Keratinocyte (primary cell): Measurements from ENCODE around the gene ASH1L. TPM values are rescaled to one million over a fixed set of nuclear protein-coding genes. Genes with fewer than 3 reads are reported as not detected.
A peak's percentile ranks its signal among the peaks of the same experiment; 100 is the strongest.
"Not testable (repeated sequence)": the region's sequence is repeated elsewhere in the genome, so short reads cannot be mapped to it uniquely, and the experiment has no call there.

ENCODE experiments used
- DNase-seq: peaks from one replicate; pipeline ENCODE4 v3.0.0-alpha.2; 2011; ENCODE audit warnings: low read depth, missing footprints, low spot score
- FAIRE-seq: peaks from 2 replicates; lab custom pipeline; 2011; peaks lifted over from hg19 to GRCh38; lab: Jason Lieb, UNC
- H2AFZ ChIP-seq: 2 replicates; pipeline ENCODE4 v1.6.0; 2012; ENCODE audit warnings: low read length, control low read depth, inconsistent platforms; ENCODE audit not compliant: control insufficient read depth
- H3K27ac ChIP-seq: 2 replicates; pipeline ENCODE4 v1.5.1; 2011; ENCODE audit warnings: low read length; ENCODE audit not compliant: control insufficient read depth, insufficient read depth
- H3K27me3 ChIP-seq: 3 replicates; pipeline ENCODE4 v1.6.0; 2011; ENCODE audit warnings: low read length; ENCODE audit not compliant: control insufficient read depth, insufficient read depth; ENCODE audit errors: extremely low read depth
- H3K36me3 ChIP-seq, 2 experiments: 2 replicates in 1 of 2; 3 replicates in 1 of 2; pipeline ENCODE4 v1.5.1; 2011; ENCODE audit warnings: low read length in 2 of 2, mild to moderate bottlenecking in 1 of 2; ENCODE audit not compliant: control insufficient read depth in 2 of 2, insufficient read depth in 2 of 2; ENCODE audit errors: extremely low read depth in 1 of 2
- H3K4me1 ChIP-seq: 3 replicates; pipeline ENCODE4 v1.5.1; 2011; ENCODE audit warnings: low read length; ENCODE audit not compliant: control insufficient read depth, insufficient read depth; ENCODE audit errors: extremely low read depth
- H3K4me2 ChIP-seq: 3 replicates; pipeline ENCODE4 v1.6.0; 2011; ENCODE audit warnings: low read depth, low read length; ENCODE audit not compliant: control insufficient read depth, insufficient read depth; ENCODE audit errors: extremely low read depth
- H3K4me3 ChIP-seq, 3 experiments: fragments of 200-600 bp in 1 of 3; sonication (generic) in 1 of 3; 2 replicates in 2 of 3; 3 replicates in 1 of 3; pipeline ENCODE4 v1.5.1; 2011 to 2016; ENCODE audit warnings: low read length in 3 of 3, mild to moderate bottlenecking in 3 of 3, control low read depth in 2 of 3, inconsistent platforms in 1 of 3, low read depth in 1 of 3, mixed read lengths in 1 of 3, mixed run types in 1 of 3, moderate library complexity in 1 of 3; ENCODE audit not compliant: control insufficient read depth in 2 of 3, insufficient read depth in 2 of 3; ENCODE audit errors: extremely low read depth in 1 of 3
- H3K79me2 ChIP-seq: 2 replicates; pipeline ENCODE4 v1.6.0; 2012; ENCODE audit warnings: low read length; ENCODE audit not compliant: control insufficient read depth, insufficient read depth
- H3K9ac ChIP-seq: 3 replicates; pipeline ENCODE4 v1.6.0; 2011; ENCODE audit warnings: low read length; ENCODE audit not compliant: control insufficient read depth, insufficient read depth; ENCODE audit errors: extremely low read depth
- H3K9me1 ChIP-seq: 3 replicates; pipeline ENCODE4 v1.6.0; 2011; ENCODE audit warnings: low read length; ENCODE audit not compliant: control insufficient read depth, insufficient read depth; ENCODE audit errors: extremely low read depth
- H3K9me3 ChIP-seq: 2 replicates; pipeline ENCODE4 v1.5.1; 2012; ENCODE audit warnings: low read depth, low read length; ENCODE audit not compliant: control insufficient read depth
- H4K20me1 ChIP-seq: 3 replicates; pipeline ENCODE4 v1.6.0; 2011; ENCODE audit warnings: low read length; ENCODE audit not compliant: control insufficient read depth, insufficient read depth; ENCODE audit errors: extremely low read depth
- EZH2 ChIP-seq: IDR thresholded peaks from one replicate; pipeline ENCODE4 v1.6.1; 2012; ENCODE audit warnings: inconsistent platforms, mild to moderate bottlenecking, low read length, moderate library complexity
- dilution Hi-C: fragments of 300-500 bp; cut with MboI; formaldehyde crosslinking; loops from one replicate; pipeline ENCODE4 v1.7.0; 2020; ENCODE audit warnings: low sequenced_read_pairs; ENCODE audit not compliant: extremely low pct_ligation_motif_present
- polyA plus RNA-seq, 5 experiments: library from polyadenylated mRNA; depleted of rRNA in 3 of 5; stranded (reverse) in 3 of 5; stranded (forward) in 1 of 5; unstranded in 1 of 5; fragments of >200 nt; gene quantifications; 1 replicate in 1 of 5; 2 replicates in 3 of 5; 3 replicates in 1 of 5; pipeline versions ENCODE4 v1.2.1 to v1.2.3, GENCODE V29; 2011 to 2012; ENCODE audit warnings: missing spikeins in 2 of 5, low read depth in 1 of 5, low replicate concordance in 1 of 5
- TF ChIP-seq, protein P1 (sequence below), 3 experiments: IDR thresholded peaks in 1 of 3; conservative IDR thresholded peaks in 1 of 3; optimal IDR thresholded peaks in 1 of 3; 2 replicates in 2 of 3; 3 replicates in 1 of 3; pipeline versions ENCODE3 to v1.5.1; 2011; ENCODE audit warnings: low read length in 3 of 3, mild to moderate bottlenecking in 3 of 3, moderate library complexity in 2 of 3, control low read depth in 1 of 3, inconsistent platforms in 1 of 3; ENCODE audit not compliant: insufficient read depth in 2 of 3; ENCODE audit errors: extremely low read depth in 1 of 3

ASH1L gene
- polyA plus RNA-seq, 1 donor (not counting 4 experiments of a cell fraction or from before 2014, with no cell fraction given) = 13.8 TPM

DNA sequence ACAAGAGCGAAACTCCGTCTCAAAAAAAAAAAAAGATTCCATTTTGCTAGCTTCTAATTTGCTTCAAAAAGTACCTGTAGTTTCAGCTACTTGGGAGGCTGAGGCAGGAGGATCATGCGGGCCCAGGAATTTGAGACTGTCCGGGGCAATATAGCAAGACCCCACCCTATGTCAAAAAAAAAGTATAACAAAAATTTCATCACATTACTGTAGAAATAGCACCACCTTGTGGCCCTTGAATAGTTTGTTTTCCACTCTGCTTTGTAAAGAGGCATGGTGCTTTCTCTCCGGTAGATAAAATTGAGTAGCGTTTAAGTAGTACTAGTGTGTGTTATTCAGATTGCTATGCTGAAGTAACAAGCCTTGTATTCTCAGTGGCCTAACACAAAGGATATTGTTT is 29.2 kb upstream of the ASH1L start:
- Histone ChIP-seq H3K27me3 (no peaks in the 10 kb centered on the region), H3K9me3 (no peaks in the 10 kb centered on the region), H3K27ac (no peak overlapping the region), H3K4me3 (no peak overlapping the region), H3K4me1 (no peaks in the 10 kb centered on the region), H3K9me1 (no peaks in the 10 kb centered on the region), H3K4me2 (no peak overlapping the region), H4K20me1 (no peaks in the 10 kb centered on the region), H3K9ac (no peak overlapping the region), H3K36me3 (no peaks in the 10 kb centered on the region), H3K79me2 (no peaks in the 10 kb centered on the region), H2AFZ (peak overlapping the region; percentile 63)
- DNase-seq = no peak
- dilution Hi-C loops = no loop called here
- peak; percentile 57 for FAIRE-seq
- no peak for TF ChIP-seq EZH2
- TF ChIP-seq, protein P1, sequence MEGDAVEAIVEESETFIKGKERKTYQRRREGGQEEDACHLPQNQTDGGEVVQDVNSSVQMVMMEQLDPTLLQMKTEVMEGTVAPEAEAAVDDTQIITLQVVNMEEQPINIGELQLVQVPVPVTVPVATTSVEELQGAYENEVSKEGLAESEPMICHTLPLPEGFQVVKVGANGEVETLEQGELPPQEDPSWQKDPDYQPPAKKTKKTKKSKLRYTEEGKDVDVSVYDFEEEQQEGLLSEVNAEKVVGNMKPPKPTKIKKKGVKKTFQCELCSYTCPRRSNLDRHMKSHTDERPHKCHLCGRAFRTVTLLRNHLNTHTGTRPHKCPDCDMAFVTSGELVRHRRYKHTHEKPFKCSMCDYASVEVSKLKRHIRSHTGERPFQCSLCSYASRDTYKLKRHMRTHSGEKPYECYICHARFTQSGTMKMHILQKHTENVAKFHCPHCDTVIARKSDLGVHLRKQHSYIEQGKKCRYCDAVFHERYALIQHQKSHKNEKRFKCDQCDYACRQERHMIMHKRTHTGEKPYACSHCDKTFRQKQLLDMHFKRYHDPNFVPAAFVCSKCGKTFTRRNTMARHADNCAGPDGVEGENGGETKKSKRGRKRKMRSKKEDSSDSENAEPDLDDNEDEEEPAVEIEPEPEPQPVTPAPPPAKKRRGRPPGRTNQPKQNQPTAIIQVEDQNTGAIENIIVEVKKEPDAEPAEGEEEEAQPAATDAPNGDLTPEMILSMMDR (optimal IDR thresholded peaks at IDR 0.05 in 1 of 3, IDR thresholded peaks at IDR 0.05 in 1 of 3, conservative IDR thresholded peaks at IDR 0.05 in 1 of 3; ENCODE audit: extremely low read depth in 1 of 3, insufficient read depth in 2 of 3, low read length in 3 of 3) = peak in 2 of 3 experiments; percentile 30 to 42

DNA sequence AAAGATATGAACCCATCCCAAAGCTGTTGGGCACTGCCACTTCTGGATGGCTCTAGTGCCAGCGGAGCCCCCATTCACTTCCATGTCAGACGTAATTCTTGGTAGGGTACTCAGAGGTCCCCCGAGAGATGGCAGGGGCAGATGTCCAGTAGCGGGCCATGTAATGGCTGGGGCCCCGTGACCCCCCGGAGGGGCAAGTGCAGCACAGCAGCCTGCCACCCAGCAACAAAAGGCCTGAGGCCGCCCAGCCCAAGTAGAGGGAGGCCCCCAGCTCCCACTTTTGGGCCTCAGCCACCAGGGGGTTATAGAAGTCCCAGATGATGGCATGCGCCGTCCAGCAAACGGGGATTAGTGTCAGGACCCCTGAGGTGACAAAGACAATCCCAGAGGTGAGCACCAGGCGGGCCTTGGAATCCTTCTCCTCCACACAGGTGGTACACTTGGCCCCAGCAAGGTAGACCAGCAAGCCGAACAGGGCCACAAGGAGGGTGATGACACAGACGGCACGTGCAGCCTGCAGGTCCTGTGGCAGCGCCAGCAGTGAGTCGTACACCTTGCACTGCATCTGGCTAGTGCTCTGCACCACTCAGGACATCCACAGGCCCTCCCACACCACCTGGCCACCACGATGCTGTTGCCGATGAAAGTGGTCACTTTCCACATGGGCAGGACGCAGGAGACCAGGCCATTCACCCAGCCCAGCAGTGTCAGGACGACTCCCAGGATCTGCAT is 28.1 kb upstream of the ASH1L start:
- H3K36me3 ChIP-seq, H3K9me3 ChIP-seq, FAIRE-seq, H3K79me2 ChIP-seq, H3K27ac ChIP-seq, H3K4me1 ChIP-seq, H3K9ac ChIP-seq, DNase-seq, H4K20me1 ChIP-seq, H3K27me3 ChIP-seq, H3K9me1 ChIP-seq, dilution Hi-C loops, H2AFZ ChIP-seq, H3K4me2 ChIP-seq, H3K4me3 ChIP-seq: not testable (repeated sequence)

DNA sequence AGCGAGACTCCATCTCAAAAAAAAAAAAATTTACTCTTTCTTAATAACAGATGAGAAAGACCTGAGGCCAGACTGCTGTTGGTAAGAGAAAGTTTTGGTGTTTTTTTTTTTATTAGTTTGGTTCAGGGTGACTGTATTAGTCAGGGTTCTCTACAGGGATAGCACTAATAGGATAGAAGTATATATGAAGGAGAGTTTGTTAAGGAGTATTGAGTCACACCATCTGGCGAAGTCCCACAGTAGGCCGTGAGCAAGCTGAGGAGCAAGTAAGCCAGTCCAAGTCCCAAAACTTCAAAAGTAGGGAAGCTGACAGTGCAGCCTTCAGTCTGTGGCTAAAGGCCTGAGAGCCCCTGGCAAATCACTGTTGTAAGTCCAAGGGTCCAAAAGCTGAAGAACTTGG is 26.7 kb upstream of the ASH1L start:
- H3K36me3 ChIP-seq, H3K4me3 ChIP-seq, H3K9ac ChIP-seq, FAIRE-seq, H3K27me3 ChIP-seq, H3K27ac ChIP-seq, dilution Hi-C loops, H3K4me2 ChIP-seq, H3K79me2 ChIP-seq, H3K4me1 ChIP-seq, H3K9me1 ChIP-seq, H2AFZ ChIP-seq, H3K9me3 ChIP-seq, H4K20me1 ChIP-seq, DNase-seq: not testable (repeated sequence)

DNA sequence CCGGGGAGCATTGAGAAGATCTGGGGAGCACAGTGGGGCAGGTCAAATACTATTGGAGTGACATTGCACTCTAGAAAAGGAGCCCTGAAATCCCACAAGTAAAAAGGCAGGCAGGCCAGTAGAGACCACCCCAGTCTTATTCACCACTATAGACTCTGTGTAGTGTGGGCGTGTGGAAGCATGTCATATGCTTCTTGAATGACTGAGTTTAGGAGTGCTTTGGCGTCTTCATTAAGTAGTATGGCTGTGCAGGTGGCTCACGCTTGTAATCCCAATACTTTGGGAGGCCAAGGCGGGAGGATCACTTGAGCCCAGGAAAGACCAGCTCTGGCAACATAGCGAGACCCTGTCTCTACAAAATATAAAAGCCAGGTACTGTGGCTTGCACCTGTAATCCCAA is 21.2 kb upstream of the ASH1L start:
- H3K9me3 ChIP-seq, H3K36me3 ChIP-seq, H3K4me2 ChIP-seq, H3K9me1 ChIP-seq, H3K4me3 ChIP-seq, H3K9ac ChIP-seq, H4K20me1 ChIP-seq, DNase-seq, H3K79me2 ChIP-seq, H3K27ac ChIP-seq, H3K27me3 ChIP-seq, H3K4me1 ChIP-seq, H2AFZ ChIP-seq, dilution Hi-C loops: not testable (repeated sequence)
- FAIRE-seq = peak; percentile 61
